GM20431 (cell line): ENCODE results near the gene AP1B1.

Experiments used
- in situ Hi-C: fragments of 300-500 bp; cut with MseI, MboI; formaldehyde crosslinking; loops from one replicate; pipeline ENCODE4 v1.15.0; 2020; ENCODE audit warnings: low sequenced_read_pairs; ENCODE audit not compliant: unreplicated experiment

AP1B1 gene

GRCh38 chr22:29335656-29336055 is 52.7 kb downstream of the AP1B1 start:
- in situ Hi-C loops, result no loop called here

GRCh38 chr22:29334696-29335344 is 53.5 kb downstream of the AP1B1 start:
- in situ Hi-C loops, result no loop called here

- in situ Hi-C loops, result no loop called here
Measured at GRCh38 chr22:29334148-29334547, 54.2 kb downstream of the AP1B1 start.

- in situ Hi-C loops, result no loop called here
Measured at GRCh38 chr22:29332886-29333496, 55.4 kb downstream of the AP1B1 start.

- in situ Hi-C loops, result no loop called here
Measured at GRCh38 chr22:29331658-29332300, 56.6 kb downstream of the AP1B1 start.

- in situ Hi-C loops, result no loop called here
Measured at GRCh38 chr22:29331213-29331612, 57.2 kb downstream of the AP1B1 start.

GRCh38 chr22:29330753-29331152 is 57.6 kb downstream of the AP1B1 start:
- in situ Hi-C loops, result no loop called here

GRCh38 chr22:29330291-29330690 is 58.1 kb downstream of the AP1B1 start:
- in situ Hi-C loops, result no loop called here

GRCh38 chr22:29329581-29329980 is 58.8 kb downstream of the AP1B1 start:
- in situ Hi-C loops, result no loop called here

- in situ Hi-C loops, result no loop called here
Measured at GRCh38 chr22:29328566-29329500, 59.5 kb downstream of the AP1B1 start.

- in situ Hi-C loops, result no loop called here
Measured at GRCh38 chr22:29328055-29328454, 60.3 kb downstream of the AP1B1 start.

GRCh38 chr22:29327089-29327764 is 61.1 kb downstream of the AP1B1 start:
- in situ Hi-C loops, result no loop called here

- in situ Hi-C loops, result no loop called here
Measured at GRCh38 chr22:29326481-29326880, 61.9 kb downstream of the AP1B1 start.

- in situ Hi-C loops, result no loop called here
Measured at GRCh38 chr22:29325785-29326315, 62.5 kb downstream of the AP1B1 start.

GRCh38 chr22:29325356-29325755 is 63.0 kb downstream of the AP1B1 start:
- in situ Hi-C loops, result no loop called here

- in situ Hi-C loops, result no loop called here
Measured at GRCh38 chr22:29323641-29324040, 64.7 kb downstream of the AP1B1 start.

- in situ Hi-C loops, result no loop called here
Measured at GRCh38 chr22:29320546-29320945, 67.8 kb downstream of the AP1B1 start.

GRCh38 chr22:29319072-29319471 is 69.3 kb downstream of the AP1B1 start:
- in situ Hi-C loops, result no loop called here

GRCh38 chr22:29317827-29318454 is 70.4 kb downstream of the AP1B1 start:
- in situ Hi-C loops, result no loop called here
